Hepatocyte (in vitro differentiated cells): ENCODE results near the gene USP8. TPM values are rescaled to one million over a fixed set of nuclear protein-coding genes. Genes with fewer than 3 reads are reported as not detected.
A peak's percentile ranks its signal among the peaks of the same experiment; 100 is the strongest.

ENCODE experiments used
- DNase-seq: peaks from one replicate; pipeline ENCODE4 v3.0.0-alpha.2; 2016; ENCODE audit warnings: low spot score
- H2AFZ ChIP-seq: fragments of 200-600 bp; sonication (generic); 2 replicates; pipeline ENCODE4 v1.6.0; 2016; ENCODE audit warnings: antibody characterized with exemption, mild to moderate bottlenecking
- H3K27ac ChIP-seq: fragments of 200-600 bp; sonication (generic); 2 replicates; pipeline ENCODE4 v1.5.1; 2016; ENCODE audit warnings: mild to moderate bottlenecking
- H3K27me3 ChIP-seq: fragments of 200-600 bp; sonication (generic); 2 replicates; pipeline ENCODE4 v1.6.1; 2016
- H3K36me3 ChIP-seq: fragments of 200-600 bp; sonication (generic); replicated peaks from 2 replicates; pipeline ENCODE4 v1.5.1; 2016; ENCODE audit warnings: low read depth; ENCODE audit not compliant: insufficient read depth
- H3K4me1 ChIP-seq: fragments of 200-600 bp; sonication (generic); 2 replicates; pipeline ENCODE4 v1.5.1; 2016; ENCODE audit warnings: mild to moderate bottlenecking, moderate library complexity; ENCODE audit not compliant: insufficient read depth
- H3K4me2 ChIP-seq: fragments of 200-600 bp; sonication (generic); 2 replicates; pipeline ENCODE4 v1.6.0; 2016
- H3K4me3 ChIP-seq: fragments of 200-600 bp; sonication (generic); 2 replicates; pipeline ENCODE4 v1.5.1; 2016; ENCODE audit warnings: mild to moderate bottlenecking
- H3K79me2 ChIP-seq: fragments of 200-600 bp; sonication (generic); 2 replicates; pipeline ENCODE4 v1.6.0; 2017; ENCODE audit warnings: mild to moderate bottlenecking
- H3K9me2 ChIP-seq: fragments of 200-600 bp; sonication (generic); replicated peaks from 2 replicates; pipeline ENCODE4 v1.6.0; 2017; ENCODE audit warnings: mild to moderate bottlenecking; ENCODE audit not compliant: insufficient read depth
- H3K9me3 ChIP-seq: fragments of 200-600 bp; sonication (generic); 2 replicates; pipeline ENCODE4 v1.5.1; 2016; ENCODE audit warnings: low read depth, mild to moderate bottlenecking
- H4K20me1 ChIP-seq: fragments of 200-600 bp; sonication (generic); 2 replicates; pipeline ENCODE4 v1.6.0; 2016; ENCODE audit warnings: mild to moderate bottlenecking; ENCODE audit not compliant: insufficient read depth, poor library complexity, severe bottlenecking
- CTCF ChIP-seq: fragments of 200-600 bp; sonication (generic); IDR thresholded peaks from 2 replicates; pipeline ENCODE4 v1.5.1; 2016; ENCODE audit warnings: antibody characterized with exemption, mild to moderate bottlenecking; ENCODE audit not compliant: poor library complexity
- EZH2 ChIP-seq: fragments of 200-600 bp; sonication (generic); IDR thresholded peaks from 2 replicates; pipeline ENCODE4 v1.6.1; 2016; ENCODE audit warnings: antibody characterized with exemption, mild to moderate bottlenecking, borderline replicate concordance
- EZH2phosphoT487 ChIP-seq: fragments of 200-600 bp; sonication (generic); IDR thresholded peaks from one replicate; pipeline ENCODE4 v1.6.1; 2018; ENCODE audit warnings: antibody characterized with exemption, mild to moderate bottlenecking, low read depth, moderate library complexity; ENCODE audit not compliant: unreplicated experiment, severe bottlenecking
- WGBS: methylation state at CpG from one replicate; pipeline ENCODE4 v1.1.6; 2016; ENCODE audit warnings: low lambda C conversion rate; ENCODE audit errors: missing lambda C conversion rate; 5-methylcytosine and 5-hydroxymethylcytosine counted together
- polyA plus RNA-seq: library from polyadenylated mRNA; unstranded; fragments of >200 nt; fragmentation: Nextera tagmentation; extraction: Ambion mirVana; gene quantifications from 2 replicates; pipeline ENCODE4 v1.2.1, GENCODE V29; 2016
- total RNA-seq: library from RNA; depleted of rRNA; stranded (reverse); fragments of >200 nt; gene quantifications from 2 replicates; pipeline ENCODE4 v1.2.3, GENCODE V29; 2014

USP8 gene
- total and polyA plus RNA-seq, 2 experiments from 2014 or later = 46.8 to 79.9 TPM

GRCh38 chr15:50531766-50532165 lies 107.6 kb downstream of the USP8 start:
- H3K4me3 ChIP-seq = no peak overlapping the region
- 58% methylated on average over 4 of the region's 4 CpGs for WGBS
- DNase-seq = no peak
- H3K9me3 ChIP-seq = no peaks in the 10 kb centered on the region
- peak overlapping the region; percentile 48 for H3K4me2 ChIP-seq
- H3K36me3 ChIP-seq = no peaks in the 10 kb centered on the region
- H3K79me2 ChIP-seq = no peaks in the 10 kb centered on the region
- no peak overlapping the region for H3K27ac ChIP-seq
- no peak overlapping the region for H2AFZ ChIP-seq
- no peaks in the 10 kb centered on the region for H4K20me1 ChIP-seq
- H3K9me2 ChIP-seq = no peaks in the 10 kb centered on the region
- H3K27me3 ChIP-seq = no peaks in the 10 kb centered on the region
- H3K4me1 ChIP-seq = no peaks in the 10 kb centered on the region
- TF ChIP-seq EZH2 = no peak
- no peak for TF ChIP-seq CTCF
- TF ChIP-seq EZH2phosphoT487 = no peak

GRCh38 chr15:50542887-50543210 lies 118.6 kb downstream of the USP8 start:
- no peak for TF ChIP-seq CTCF
- no peak for TF ChIP-seq EZH2phosphoT487
- TF ChIP-seq EZH2 = no peak
- 91% methylated on average over 2 of the region's 2 CpGs for WGBS
- Histone ChIP-seq H3K4me2 (no peak overlapping the region), H3K27me3 (no peaks in the 10 kb centered on the region), H3K4me3 (no peak overlapping the region), H3K9me2 (no peaks in the 10 kb centered on the region), H3K36me3 (no peaks in the 10 kb centered on the region), H2AFZ (no peak overlapping the region), H3K79me2 (no peaks in the 10 kb centered on the region), H3K27ac (no peak overlapping the region), H3K4me1 (peaks cover 3% of the 10 kb centered on the region), H4K20me1 (no peaks in the 10 kb centered on the region), H3K9me3 (no peaks in the 10 kb centered on the region)
- no peak for DNase-seq

- H3K4me1 ChIP-seq = peaks cover 3% of the 10 kb centered on the region
- WGBS = 94% methylated on average over 3 of the region's 3 CpGs
- no peaks in the 10 kb centered on the region for H4K20me1 ChIP-seq
- no peak overlapping the region for H2AFZ ChIP-seq
- H3K79me2 ChIP-seq = no peaks in the 10 kb centered on the region
- H3K36me3 ChIP-seq = no peaks in the 10 kb centered on the region
- H3K4me3 ChIP-seq = no peak overlapping the region
- H3K27ac ChIP-seq = no peak overlapping the region
- no peak for DNase-seq
- no peaks in the 10 kb centered on the region for H3K9me2 ChIP-seq
- H3K4me2 ChIP-seq = no peak overlapping the region
- H3K9me3 ChIP-seq = no peaks in the 10 kb centered on the region
- no peaks in the 10 kb centered on the region for H3K27me3 ChIP-seq
- TF ChIP-seq CTCF (no peak), EZH2 (no peak), EZH2phosphoT487 (no peak)
These were observed 119.4 kb downstream of the USP8 start for GRCh38 chr15:50543556-50543955.

- no peaks in the 10 kb centered on the region for H3K79me2 ChIP-seq
- H3K9me2 ChIP-seq = no peaks in the 10 kb centered on the region
- H3K27me3 ChIP-seq = no peaks in the 10 kb centered on the region
- no peak overlapping the region for H3K27ac ChIP-seq
- H3K4me1 ChIP-seq = peaks cover 3% of the 10 kb centered on the region
- no peaks in the 10 kb centered on the region for H3K36me3 ChIP-seq
- H3K4me3 ChIP-seq = no peak overlapping the region
- WGBS = 43% methylated on average over 5 of the region's 5 CpGs
- H2AFZ ChIP-seq = no peak overlapping the region
- H4K20me1 ChIP-seq = no peaks in the 10 kb centered on the region
- no peak for TF ChIP-seq EZH2phosphoT487
- no peak for TF ChIP-seq CTCF
- no peak for TF ChIP-seq EZH2
- DNase-seq = peak; percentile 8
- no peak overlapping the region for H3K4me2 ChIP-seq
- H3K9me3 ChIP-seq = no peaks in the 10 kb centered on the region
These were observed 120.2 kb downstream of the USP8 start for GRCh38 chr15:50544368-50544767.
